ENCODE results near the gene MAP1LC3B2.

DNA sequence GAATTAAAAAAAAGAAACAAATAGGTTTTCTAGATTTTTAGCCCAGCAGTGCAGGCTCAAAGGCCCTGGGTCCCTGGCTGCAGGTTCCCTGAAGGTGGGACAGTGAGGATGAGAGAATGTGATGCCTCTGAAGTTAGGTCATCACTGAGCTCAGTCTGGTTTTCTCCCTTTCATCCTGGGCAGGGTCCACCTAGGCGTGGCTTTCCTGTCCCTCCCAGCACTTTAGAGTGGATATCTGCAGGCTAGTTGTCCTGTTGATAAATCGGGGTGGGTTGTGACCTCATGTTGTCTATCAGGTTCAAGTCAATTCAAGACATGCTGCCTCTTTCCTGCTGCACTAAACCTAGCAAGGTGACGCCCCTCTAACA, 60.9 kb downstream of the MAP1LC3B2 start:
- TF ChIP-seq POLR2AphosphoS5 (IDR thresholded peaks at IDR 0.05; ENCODE audit: low read depth, low read length): no peak
- TF ChIP-seq SIN3A (IDR thresholded peaks at IDR 0.05; ENCODE audit: borderline replicate concordance, insufficient read depth, low read length): no peak
- no peak for TF ChIP-seq FOXP2 (optimal IDR thresholded peaks at IDR 0.05; ENCODE audit: borderline replicate concordance, extremely low read depth, extremely low read length, insufficient read depth)
- no peak for TF ChIP-seq TAF1 (IDR thresholded peaks at IDR 0.05; ENCODE audit: borderline replicate concordance, insufficient read depth, low read length)
- TF ChIP-seq, protein P1, sequence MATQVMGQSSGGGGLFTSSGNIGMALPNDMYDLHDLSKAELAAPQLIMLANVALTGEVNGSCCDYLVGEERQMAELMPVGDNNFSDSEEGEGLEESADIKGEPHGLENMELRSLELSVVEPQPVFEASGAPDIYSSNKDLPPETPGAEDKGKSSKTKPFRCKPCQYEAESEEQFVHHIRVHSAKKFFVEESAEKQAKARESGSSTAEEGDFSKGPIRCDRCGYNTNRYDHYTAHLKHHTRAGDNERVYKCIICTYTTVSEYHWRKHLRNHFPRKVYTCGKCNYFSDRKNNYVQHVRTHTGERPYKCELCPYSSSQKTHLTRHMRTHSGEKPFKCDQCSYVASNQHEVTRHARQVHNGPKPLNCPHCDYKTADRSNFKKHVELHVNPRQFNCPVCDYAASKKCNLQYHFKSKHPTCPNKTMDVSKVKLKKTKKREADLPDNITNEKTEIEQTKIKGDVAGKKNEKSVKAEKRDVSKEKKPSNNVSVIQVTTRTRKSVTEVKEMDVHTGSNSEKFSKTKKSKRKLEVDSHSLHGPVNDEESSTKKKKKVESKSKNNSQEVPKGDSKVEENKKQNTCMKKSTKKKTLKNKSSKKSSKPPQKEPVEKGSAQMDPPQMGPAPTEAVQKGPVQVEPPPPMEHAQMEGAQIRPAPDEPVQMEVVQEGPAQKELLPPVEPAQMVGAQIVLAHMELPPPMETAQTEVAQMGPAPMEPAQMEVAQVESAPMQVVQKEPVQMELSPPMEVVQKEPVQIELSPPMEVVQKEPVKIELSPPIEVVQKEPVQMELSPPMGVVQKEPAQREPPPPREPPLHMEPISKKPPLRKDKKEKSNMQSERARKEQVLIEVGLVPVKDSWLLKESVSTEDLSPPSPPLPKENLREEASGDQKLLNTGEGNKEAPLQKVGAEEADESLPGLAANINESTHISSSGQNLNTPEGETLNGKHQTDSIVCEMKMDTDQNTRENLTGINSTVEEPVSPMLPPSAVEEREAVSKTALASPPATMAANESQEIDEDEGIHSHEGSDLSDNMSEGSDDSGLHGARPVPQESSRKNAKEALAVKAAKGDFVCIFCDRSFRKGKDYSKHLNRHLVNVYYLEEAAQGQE (IDR thresholded peaks at IDR 0.05; ENCODE audit: insufficient read depth in 1 of 2, low read depth in 2 of 2, low read length in 2 of 2): no peak
